HG03060 (cell line): Measurements from ENCODE around the gene MPV17.
"Not testable (repeated sequence)": the region's sequence is repeated elsewhere in the genome, so short reads cannot be mapped to it uniquely, and the experiment has no call there.

Source experiments
- ATAC-seq: cut with Tn5 transposase; IDR thresholded peaks from one replicate; pipeline ENCODE4 v1.9.1; 2021; ENCODE audit warnings: low read depth, moderate number of reproducible peaks; ENCODE audit not compliant: unreplicated experiment

The MPV17 gene

GRCh38 chr2:27323596-27324285 lies 844 bp upstream of the MPV17 start:
- ATAC-seq = no peak

- ATAC-seq = no peak
Observed at GRCh38 chr2:27322301-27322765, 564 bp downstream of the MPV17 start.

GRCh38 chr2:27320958-27321543 lies 1.8 kb downstream of the MPV17 start:
- no peak for ATAC-seq

- ATAC-seq = not testable (repeated sequence)
Observed at GRCh38 chr2:27319839-27320238, 3.1 kb downstream of the MPV17 start.

GRCh38 chr2:27316655-27317412 lies 6.1 kb downstream of the MPV17 start:
- no peak for ATAC-seq

GRCh38 chr2:27315122-27315521 lies 7.8 kb downstream of the MPV17 start:
- no peak for ATAC-seq

- ATAC-seq = no peak
Observed at GRCh38 chr2:27314709-27315108, 8.2 kb downstream of the MPV17 start.

GRCh38 chr2:27313882-27314645 lies 8.8 kb downstream of the MPV17 start:
- no peak for ATAC-seq

- no peak for ATAC-seq
Observed at GRCh38 chr2:27312152-27312551, 10.7 kb downstream of the MPV17 start.

- ATAC-seq = no peak
Observed at GRCh38 chr2:27309651-27310050, 13.2 kb downstream of the MPV17 start.

- no peak for ATAC-seq
Observed at GRCh38 chr2:27308359-27308881, 14.5 kb downstream of the MPV17 start, which contains the start of gene UCN. TSS of gene UCN (minus strand) at chr2:27308445. CDS start at chr2:27307895, 550 bp downstream.

- no peak for ATAC-seq
Observed at GRCh38 chr2:27307545-27308358, 15.1 kb downstream of the MPV17 start.

GRCh38 chr2:27307287-27307544 lies 15.7 kb downstream of the MPV17 start:
- no peak for ATAC-seq

- ATAC-seq = no peak
Observed at GRCh38 chr2:27306573-27307286, 16.2 kb downstream of the MPV17 start.

GRCh38 chr2:27306136-27306535 lies 16.8 kb downstream of the MPV17 start:
- no peak for ATAC-seq

- ATAC-seq = no peak
Observed at GRCh38 chr2:27305516-27305915, 17.4 kb downstream of the MPV17 start.

GRCh38 chr2:27304488-27305240 lies 18.2 kb downstream of the MPV17 start:
- no peak for ATAC-seq
